BE2C (cell line): Measurements from ENCODE around the gene AKT2.

Experiments
- DNase-seq: peaks from one replicate; pipeline ENCODE4 v3.0.0-alpha.2; 2020
- H3K27me3 ChIP-seq: fragments of 250-450 bp; sonication (Bioruptor Pico); 2 replicates; pipeline ENCODE4 v1.5.1; 2020; ENCODE audit warnings: mild to moderate bottlenecking
- H3K36me3 ChIP-seq: fragments of 250-450 bp; sonication (Bioruptor Pico); 2 replicates; pipeline ENCODE4 v1.5.1; 2020; ENCODE audit warnings: mild to moderate bottlenecking
- H3K4me1 ChIP-seq: fragments of 250-450 bp; sonication (Bioruptor Pico); 2 replicates; pipeline ENCODE4 v1.5.1; 2020
- H3K4me3 ChIP-seq: 2 replicates; pipeline ENCODE4 v1.5.1; 2011; ENCODE audit warnings: low read depth, low read length
- H3K9me3 ChIP-seq: fragments of 250-450 bp; sonication (Bioruptor Pico); 2 replicates; pipeline ENCODE4 v1.5.1; 2020
- CTCF ChIP-seq: IDR thresholded peaks from 2 replicates; pipeline ENCODE4 v1.5.1; 2012; ENCODE audit warnings: mild to moderate bottlenecking, low read depth, low read length

The AKT2 gene

GRCh38 chr19:40213882-40214570 lies 71.1 kb downstream of the AKT2 start:
- no peak for TF ChIP-seq CTCF
- H3K4me3 ChIP-seq: no peak overlapping the region
- H3K9me3 ChIP-seq: no peaks in the 10 kb centered on the region
- DNase-seq: no peak
- H3K27me3 ChIP-seq: peaks cover 28% of the 10 kb centered on the region
- no peaks in the 10 kb centered on the region for H3K36me3 ChIP-seq
- H3K4me1 ChIP-seq: no peaks in the 10 kb centered on the region

- Histone ChIP-seq H3K9me3 (no peaks in the 10 kb centered on the region), H3K4me3 (no peak overlapping the region), H3K36me3 (no peaks in the 10 kb centered on the region), H3K27me3 (peaks cover 24% of the 10 kb centered on the region), H3K4me1 (no peaks in the 10 kb centered on the region)
- DNase-seq: no peak
- no peak for TF ChIP-seq CTCF
Measured at GRCh38 chr19:40213251-40213829, 71.8 kb downstream of the AKT2 start.

- no peak for DNase-seq
- no peaks in the 10 kb centered on the region for H3K9me3 ChIP-seq
- TF ChIP-seq CTCF: no peak
- H3K4me3 ChIP-seq: no peak overlapping the region
- no peaks in the 10 kb centered on the region for H3K36me3 ChIP-seq
- no peaks in the 10 kb centered on the region; the same call in 1 of the 2 replicates for H3K27me3 ChIP-seq
- H3K4me1 ChIP-seq: no peaks in the 10 kb centered on the region
Measured at GRCh38 chr19:40210889-40211288, 74.3 kb downstream of the AKT2 start.

- Histone ChIP-seq H3K4me3 (no peak overlapping the region), H3K9me3 (no peaks in the 10 kb centered on the region), H3K27me3 (no peaks in the 10 kb centered on the region), H3K36me3 (no peaks in the 10 kb centered on the region), H3K4me1 (no peaks in the 10 kb centered on the region)
- no peak for DNase-seq
- TF ChIP-seq CTCF: no peak
Measured at GRCh38 chr19:40208602-40209001, 76.5 kb downstream of the AKT2 start.

GRCh38 chr19:40205760-40206159 lies 79.4 kb downstream of the AKT2 start:
- H3K4me3 ChIP-seq: no peak overlapping the region
- no peaks in the 10 kb centered on the region for H3K27me3 ChIP-seq
- no peaks in the 10 kb centered on the region for H3K4me1 ChIP-seq
- no peak for DNase-seq
- no peaks in the 10 kb centered on the region for H3K36me3 ChIP-seq
- no peak for TF ChIP-seq CTCF
- no peaks in the 10 kb centered on the region for H3K9me3 ChIP-seq

GRCh38 chr19:40204381-40204780 lies 80.8 kb downstream of the AKT2 start:
- no peaks in the 10 kb centered on the region for H3K36me3 ChIP-seq
- TF ChIP-seq CTCF: no peak

More at GRCh38 chr19:40204381-40204780, 80.8 kb downstream of the AKT2 start:
- Histone ChIP-seq H3K27me3 (no peaks in the 10 kb centered on the region), H3K9me3 (no peaks in the 10 kb centered on the region), H3K4me1 (no peaks in the 10 kb centered on the region), H3K4me3 (no peak overlapping the region)
- DNase-seq: no peak
